GM12864 (cell line): ENCODE data around the gene FANK1.

Experiments
- DNase-seq: peaks from one replicate; pipeline ENCODE4 v3.0.0-alpha.2; 2011; ENCODE audit warnings: low read depth
- H3K4me3 ChIP-seq: 2 replicates; pipeline ENCODE4 v1.5.1; 2011; ENCODE audit warnings: mild to moderate bottlenecking, low read depth, low read length, control low read depth
- TF ChIP-seq, protein P1 (sequence below): IDR thresholded peaks from 2 replicates; pipeline ENCODE4 v1.5.1; 2011; ENCODE audit warnings: low read depth, mild to moderate bottlenecking, moderate library complexity, low read length, control low read depth, inconsistent platforms; ENCODE audit errors: missing control alignments

FANK1 gene

DNA sequence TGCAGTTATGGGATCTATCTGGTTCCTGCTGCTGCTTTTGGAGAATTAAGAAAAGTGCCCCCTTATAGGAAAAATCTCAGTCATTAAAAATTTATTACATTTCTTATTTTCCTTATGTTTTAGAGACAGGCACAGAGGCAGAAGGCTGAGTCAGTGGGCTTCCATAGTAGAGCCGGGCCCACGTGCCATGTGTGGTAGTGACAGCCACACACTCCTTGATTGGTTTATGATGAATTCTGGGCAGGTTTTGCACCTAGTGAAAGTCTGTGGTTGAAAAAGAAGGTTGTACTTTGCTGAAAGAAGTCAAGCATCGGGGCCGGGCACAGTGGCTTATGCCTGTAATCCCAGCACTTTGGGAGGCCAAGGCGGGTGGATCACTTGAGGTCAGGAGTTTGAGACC is 109.9 kb downstream of the FANK1 start:
- H3K4me3 ChIP-seq: no peak overlapping the region
- TF ChIP-seq, protein P1, sequence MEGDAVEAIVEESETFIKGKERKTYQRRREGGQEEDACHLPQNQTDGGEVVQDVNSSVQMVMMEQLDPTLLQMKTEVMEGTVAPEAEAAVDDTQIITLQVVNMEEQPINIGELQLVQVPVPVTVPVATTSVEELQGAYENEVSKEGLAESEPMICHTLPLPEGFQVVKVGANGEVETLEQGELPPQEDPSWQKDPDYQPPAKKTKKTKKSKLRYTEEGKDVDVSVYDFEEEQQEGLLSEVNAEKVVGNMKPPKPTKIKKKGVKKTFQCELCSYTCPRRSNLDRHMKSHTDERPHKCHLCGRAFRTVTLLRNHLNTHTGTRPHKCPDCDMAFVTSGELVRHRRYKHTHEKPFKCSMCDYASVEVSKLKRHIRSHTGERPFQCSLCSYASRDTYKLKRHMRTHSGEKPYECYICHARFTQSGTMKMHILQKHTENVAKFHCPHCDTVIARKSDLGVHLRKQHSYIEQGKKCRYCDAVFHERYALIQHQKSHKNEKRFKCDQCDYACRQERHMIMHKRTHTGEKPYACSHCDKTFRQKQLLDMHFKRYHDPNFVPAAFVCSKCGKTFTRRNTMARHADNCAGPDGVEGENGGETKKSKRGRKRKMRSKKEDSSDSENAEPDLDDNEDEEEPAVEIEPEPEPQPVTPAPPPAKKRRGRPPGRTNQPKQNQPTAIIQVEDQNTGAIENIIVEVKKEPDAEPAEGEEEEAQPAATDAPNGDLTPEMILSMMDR: no peak
- DNase-seq: no peak

DNA sequence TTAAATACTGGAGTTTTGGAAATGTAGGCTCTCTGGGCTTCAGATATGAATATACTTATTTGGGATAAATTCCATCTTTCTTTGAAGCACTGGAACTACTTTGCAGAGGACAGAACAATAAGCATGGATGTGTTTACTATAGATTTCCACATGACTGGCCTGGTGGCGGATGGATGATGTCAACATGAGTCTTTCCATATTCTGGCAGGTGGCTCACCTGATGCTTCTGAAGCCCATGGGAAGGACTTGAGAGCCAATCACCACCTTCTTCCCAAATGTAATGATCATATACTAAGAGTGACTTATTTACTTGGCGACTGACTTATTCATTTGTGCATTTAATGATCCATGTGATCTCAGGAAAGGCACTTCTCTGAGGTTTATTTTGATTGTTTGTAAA is 110.5 kb downstream of the FANK1 start:
- no peak for DNase-seq
- TF ChIP-seq, protein P1: no peak
- no peak overlapping the region for H3K4me3 ChIP-seq

DNA sequence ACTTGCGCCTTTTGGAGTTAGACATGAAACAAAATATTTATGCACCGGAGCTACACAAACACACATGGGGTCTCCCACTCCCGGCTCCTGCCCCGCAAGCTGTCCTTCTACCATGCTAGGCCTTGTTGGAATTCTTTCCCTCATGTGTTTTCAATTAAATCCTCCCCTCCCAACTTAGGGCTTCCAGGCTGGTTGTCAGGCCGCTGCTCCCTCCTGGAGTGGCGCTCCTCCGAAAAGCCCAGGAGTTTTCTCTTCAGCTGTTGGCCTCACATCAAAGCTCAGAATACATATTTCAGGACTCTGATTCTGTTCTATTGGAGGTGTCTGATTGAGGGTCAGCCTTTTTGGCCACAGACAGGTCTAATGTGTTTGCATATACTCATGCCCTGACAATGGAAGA is 113.3 kb downstream of the FANK1 start:
- TF ChIP-seq, protein P1: no peak
- no peak for DNase-seq
- H3K4me3 ChIP-seq: no peak overlapping the region

DNA sequence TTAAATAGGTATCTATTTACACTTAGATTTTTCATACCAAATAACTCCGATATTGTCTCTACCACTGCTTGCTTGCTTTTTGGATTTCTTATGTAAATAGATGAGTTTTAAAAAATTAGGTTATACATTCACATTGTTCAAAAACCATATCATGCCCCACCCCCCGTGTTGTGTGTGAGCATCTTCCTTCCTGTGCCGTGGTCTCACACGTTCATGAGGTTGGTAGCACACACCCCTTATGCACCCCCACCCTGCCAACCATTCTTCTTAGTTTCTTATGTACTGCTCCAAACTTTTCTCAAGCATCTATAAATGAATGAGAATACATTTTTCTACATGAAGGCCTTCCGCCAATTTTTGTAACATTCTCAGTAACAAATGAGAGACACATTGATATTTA is 115.6 kb downstream of the FANK1 start:
- no peak overlapping the region for H3K4me3 ChIP-seq
- no peak for DNase-seq
- TF ChIP-seq, protein P1: no peak

DNA sequence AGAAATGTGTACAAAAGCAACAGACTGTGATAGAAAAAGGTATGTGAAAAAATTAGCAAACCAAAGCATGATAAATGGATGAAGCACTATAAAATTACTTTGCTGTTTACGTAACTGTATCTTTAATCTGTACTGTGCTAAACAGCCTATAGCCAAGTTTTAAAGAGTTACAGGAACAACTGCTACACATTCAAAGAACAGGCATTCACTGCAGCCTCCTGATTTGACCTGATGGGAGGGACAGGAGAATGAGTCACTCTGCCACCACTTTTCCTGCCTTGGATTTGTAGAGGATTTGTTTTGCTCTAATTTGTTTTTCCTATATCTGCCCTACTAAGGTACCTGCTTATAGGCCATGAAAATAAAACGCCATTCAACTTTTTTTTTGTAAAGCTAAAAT is 116.1 kb downstream of the FANK1 start:
- TF ChIP-seq, protein P1: no peak
- DNase-seq: no peak
- H3K4me3 ChIP-seq: no peak overlapping the region

DNA sequence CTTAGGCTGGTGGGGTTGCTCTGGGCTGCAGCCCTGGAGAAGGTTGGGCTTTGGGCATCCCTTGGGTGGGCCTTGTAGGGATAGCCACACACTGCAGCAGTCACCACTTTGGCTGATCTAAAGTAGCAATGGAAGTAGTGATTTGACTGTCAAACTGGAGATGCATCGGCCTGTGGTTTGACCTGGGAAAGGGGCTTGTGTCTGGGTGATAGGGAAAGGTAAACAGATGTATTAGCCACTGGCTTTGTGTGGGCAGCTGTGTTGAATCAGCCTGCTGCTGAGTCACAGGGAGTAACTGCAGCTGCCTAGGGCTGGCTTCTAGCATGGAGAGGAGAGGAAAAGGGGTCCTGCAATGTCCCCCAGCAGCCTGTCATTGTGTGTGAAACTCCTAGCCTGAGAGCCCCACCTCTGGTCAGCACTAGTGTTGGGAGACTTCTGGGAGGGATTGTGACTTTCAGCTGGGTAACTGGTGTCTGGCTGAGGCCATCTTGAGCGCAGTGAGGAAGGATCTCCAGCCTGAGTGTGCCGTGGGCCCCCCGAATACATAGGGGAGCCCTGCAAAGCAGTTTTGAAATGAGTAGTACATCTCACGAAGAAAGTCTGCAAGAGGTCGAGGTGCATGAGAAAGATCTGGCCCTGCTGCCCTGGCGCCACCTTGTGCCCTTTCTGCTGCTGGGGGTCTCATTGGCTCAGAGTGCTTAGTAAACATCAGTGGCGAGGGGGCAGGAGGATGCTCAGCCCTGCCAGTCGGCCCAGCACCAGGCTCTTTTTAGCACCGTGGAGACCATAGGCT is 117.3 kb downstream of the FANK1 start:
- DNase-seq: no peak
- H3K4me3 ChIP-seq: no peak overlapping the region
- TF ChIP-seq, protein P1: no peak

DNA sequence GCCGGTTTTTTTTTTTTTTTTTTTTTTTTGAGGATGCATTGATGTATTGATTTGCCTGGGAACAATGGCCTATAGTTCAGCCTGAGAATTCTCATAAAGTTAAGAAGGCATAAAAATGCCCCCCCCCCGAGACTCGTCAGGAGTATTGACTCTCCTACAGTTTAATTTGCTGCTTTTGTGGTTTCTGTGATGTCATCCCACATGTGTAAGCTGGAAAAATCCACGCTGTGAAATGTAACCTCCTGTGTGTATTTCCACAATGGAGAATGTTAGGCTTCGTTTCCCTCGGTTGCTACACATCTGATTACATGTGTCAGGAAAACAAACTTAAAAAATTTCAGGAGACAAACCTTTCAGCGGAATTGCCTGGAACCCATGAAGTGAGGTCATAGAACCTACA is 117.9 kb downstream of the FANK1 start:
- no peak for DNase-seq
- TF ChIP-seq, protein P1: no peak
- no peak overlapping the region for H3K4me3 ChIP-seq
